Stimulated activated CD8-positive, alpha-beta memory T cell treated with anti-CD3 and anti-CD28 coated beads, Interleukin-4, amount 100 ng/mL, for 48 hours (primary cell): Measurements from ENCODE around the gene P2RY14.
"Not testable (repeated sequence)": the region's sequence is repeated elsewhere in the genome, so short reads cannot be mapped to it uniquely, and the experiment has no call there.

ENCODE experiments used
- DNase-seq: peaks from one replicate; pipeline ENCODE4 v3.0.0-alpha.2; 2020

Gene P2RY14

DNA sequence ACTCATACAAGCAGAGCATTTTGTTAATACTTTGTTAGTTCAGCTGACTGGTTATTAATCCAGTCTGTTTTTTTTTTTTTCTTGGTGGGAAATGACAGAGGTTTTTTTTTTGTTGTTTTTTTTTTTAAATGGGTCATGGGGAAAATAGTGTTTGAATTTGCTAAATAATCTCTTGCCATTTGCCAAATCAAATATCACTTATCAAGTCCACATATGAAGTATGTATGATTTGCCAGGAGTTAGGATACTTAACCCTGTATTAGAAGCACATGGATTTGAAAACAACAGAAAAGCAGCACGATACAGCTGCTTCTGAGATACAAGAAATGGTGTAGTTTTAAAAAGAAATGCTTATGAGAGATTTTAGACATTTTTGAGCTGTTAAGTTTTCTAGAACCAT, 21.6 kb downstream of the P2RY14 start:
- DNase-seq: no peak

DNA sequence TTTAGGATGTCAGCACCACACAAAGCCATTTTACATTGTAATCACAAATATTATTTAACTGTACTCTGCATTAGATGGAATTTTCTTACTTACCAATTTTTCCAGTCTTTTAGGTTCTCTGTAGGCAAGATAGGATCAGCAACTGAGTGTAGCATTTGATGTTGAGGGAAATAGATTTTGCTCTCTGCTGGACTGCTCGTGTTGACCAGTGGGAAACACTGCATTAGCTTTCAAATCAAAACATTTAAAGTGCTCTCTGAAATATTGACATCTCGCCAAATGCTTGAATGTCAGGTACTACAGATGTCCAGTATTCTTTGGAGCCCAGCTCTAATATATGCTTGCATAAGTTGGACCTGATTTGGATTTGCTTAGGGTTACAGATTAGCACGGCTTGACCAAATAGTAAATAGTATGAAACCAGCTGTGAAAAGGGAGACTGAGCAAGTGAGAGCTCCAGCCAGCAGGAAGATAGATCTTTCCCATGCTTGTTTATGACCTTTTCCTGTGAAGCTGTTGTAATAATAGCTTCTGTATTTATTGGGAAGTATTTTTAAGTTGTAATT, 29.5 kb downstream of the P2RY14 start:
- no peak for DNase-seq

DNA sequence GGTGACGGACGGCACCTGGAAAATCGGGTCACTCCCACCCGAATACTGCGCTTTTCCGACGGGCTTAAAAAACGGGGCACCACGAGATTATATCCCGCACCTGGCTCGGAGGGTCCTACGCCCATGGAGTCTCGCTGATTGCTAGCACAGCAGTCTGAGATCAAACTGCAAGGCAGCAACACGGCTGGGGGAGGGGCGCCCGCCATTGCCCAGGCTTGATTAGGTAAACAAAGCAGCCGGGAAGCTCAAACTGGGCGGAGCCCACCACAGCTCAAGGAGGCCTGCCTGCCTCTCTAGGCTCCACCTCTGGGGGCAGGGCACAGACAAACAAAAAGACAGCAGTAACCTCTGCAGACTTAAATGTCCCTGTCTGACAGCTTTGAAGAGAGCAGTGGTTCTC, 36.3 kb downstream of the P2RY14 start:
- DNase-seq: not testable (repeated sequence)

DNA sequence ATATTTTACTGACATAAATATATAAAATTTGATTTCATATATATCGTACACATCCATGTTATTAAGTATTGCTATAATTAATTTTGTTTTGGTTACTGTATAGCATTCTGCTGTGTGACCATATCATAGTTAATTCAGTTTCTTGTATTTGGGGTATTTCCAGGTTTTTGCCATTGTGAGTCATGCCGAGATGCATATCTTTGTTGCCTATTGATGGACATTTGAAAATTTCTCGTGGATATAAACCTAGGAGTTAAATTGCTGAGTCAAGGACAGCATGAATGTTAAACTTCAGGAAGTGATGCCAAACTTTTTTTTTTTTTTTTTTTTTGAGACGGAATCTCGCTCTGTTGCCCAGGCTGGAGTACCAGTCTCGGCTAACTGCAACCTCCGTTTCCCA, 41.6 kb downstream of the P2RY14 start:
- no peak for DNase-seq

DNA sequence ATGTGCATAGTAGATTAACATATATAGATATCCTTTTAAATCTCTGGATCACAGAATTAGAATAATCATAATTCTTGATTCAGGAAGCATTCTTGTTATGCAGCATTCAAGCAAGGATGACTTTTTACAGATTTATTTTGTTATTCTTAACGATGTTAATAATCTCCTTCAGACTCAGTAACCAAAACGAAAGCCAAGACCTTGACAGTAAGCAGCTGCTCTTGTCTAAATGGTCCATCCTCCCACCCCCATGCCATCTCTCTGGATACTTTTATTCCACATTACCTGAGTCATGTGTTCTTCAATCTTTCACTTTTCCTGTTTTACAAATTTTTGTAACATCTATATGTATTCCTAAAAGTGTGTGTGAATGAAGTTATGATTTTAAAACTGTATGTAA, 42.0 kb downstream of the P2RY14 start:
- no peak for DNase-seq

DNA sequence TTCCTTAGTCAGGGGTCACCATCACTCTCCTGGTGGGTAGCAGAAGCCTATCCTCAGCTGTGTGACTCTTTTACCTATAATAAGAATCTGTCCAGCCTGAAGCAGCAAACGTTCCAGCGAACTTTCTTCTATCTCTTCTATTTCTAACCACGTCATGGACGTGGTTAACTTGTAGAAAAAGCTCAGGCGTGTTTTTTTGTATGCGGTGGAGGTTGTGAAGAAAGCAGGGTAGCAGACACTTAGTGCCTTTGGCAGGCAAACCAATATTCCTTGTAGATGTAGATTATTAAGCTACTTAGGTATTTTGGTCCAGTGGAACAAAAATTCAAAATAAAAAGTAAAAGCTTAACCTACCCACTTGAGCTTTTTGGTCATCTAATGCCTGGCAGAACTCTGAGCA, 43.5 kb downstream of the P2RY14 start:
- DNase-seq: no peak

DNA sequence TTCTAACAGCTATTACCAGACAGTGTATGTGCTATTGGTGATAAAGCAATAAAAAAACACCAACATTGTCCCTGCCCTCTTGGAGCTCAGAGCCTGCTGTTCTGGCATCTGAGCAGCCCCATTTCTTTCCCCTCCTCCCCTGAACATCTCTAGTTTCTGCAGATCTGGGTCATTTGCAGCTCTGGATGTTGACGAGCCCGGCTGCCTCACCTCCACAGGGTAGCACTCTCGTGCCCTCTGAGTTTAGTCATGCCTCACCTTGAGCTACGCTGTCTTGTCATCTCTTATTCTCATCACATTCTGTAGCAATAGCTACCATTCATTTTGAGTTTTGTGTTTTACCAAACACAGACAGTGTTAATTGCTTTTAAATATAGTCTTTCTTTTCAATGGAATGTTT, 45.4 kb downstream of the P2RY14 start:
- DNase-seq: no peak

DNA sequence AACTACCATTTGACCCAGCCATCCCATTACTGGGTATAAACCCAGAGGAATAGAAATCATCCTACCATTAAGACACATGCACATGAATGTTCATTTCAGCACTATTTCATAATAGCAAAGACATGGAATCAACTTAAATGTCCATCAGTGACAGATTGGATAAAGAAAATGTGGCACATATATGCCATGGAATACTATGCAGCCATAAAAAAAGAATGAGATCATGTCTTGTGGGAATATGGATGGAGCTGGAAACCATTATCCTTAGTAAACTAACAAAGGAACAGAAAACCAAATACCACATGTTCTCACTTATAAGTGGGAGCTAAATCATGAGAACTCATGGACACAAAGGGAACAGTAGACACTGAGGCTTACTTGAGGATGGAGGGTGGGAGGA, 45.9 kb downstream of the P2RY14 start:
- not testable (repeated sequence) for DNase-seq

DNA sequence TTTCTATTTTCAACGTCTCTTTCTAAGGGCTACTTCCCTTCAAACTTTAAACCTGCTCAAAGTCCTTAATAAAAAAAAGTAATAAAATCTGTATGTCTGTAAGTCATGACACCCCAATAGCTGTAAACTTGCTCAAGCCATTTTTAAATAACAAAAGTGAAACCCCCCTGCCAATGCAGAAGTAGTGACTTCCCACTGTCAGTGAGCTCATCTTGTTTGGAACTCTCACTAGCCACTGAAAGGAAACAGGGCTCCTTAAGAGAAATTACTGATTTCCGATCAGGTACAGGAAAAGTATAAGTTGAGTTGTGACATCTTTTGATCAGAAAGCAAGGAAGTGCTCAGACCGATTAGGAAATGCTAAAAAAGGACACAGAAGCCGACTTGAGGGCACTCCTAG, 47.7 kb downstream of the P2RY14 start:
- no peak for DNase-seq

DNA sequence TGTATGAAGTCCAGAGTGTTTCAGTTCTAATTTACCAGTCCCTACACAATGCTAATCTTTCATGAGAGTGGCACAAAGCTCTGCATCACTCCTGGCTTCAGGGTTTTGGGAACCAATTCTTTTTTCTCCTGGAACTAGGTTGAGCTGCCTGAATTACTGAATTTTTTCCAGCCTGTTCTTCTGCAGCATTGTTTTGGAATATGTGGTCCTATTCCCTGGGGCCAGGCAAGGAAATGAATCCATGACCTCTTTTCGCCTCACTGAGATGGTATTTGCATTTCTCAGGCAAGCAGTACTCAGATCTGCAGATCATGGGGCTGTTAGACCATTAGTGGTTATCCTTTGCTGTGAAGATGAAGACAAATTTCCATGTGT, 49.7 kb downstream of the P2RY14 start:
- no peak for DNase-seq

DNA sequence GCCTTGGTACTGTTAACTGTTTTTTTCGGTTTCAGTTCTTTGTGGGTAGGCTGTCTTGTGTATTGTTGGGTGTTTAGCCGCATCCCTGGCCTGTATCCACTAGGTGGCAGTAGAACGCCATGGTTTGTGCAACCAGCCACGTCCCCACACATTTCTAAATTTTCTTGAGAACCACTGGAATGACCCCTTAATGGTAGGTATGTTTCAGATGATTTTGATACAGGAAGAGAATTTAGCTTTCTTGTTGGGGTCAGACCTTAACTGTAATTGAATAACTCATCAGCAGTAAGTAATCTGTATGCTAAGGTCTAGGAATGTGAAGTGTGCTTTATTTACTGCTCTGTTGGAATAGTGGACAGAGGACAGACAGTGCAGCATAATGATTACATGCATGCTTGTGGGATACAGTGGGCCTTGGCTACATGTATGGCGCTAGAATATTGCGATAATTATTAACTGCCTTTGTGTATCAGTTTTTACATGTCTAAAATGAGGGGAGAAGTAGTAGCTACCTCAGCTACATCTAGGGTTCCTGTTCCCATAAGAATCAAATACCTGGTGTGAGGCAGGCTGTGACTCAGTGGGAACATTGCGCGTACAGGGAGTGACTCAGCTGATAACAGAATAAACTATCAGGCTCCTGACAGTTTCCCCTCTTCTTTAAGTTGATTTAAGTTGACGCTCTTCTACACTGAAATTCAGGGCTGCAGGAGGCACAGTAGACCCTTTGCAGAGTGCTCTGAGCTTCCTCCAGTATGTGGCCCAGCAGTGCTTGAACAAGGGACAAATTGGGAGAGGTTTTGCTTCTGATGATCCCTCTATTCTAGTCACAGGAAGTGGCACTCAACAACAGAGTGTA, 50.3 kb downstream of the P2RY14 start:
- peak; percentile 87 for DNase-seq

DNA sequence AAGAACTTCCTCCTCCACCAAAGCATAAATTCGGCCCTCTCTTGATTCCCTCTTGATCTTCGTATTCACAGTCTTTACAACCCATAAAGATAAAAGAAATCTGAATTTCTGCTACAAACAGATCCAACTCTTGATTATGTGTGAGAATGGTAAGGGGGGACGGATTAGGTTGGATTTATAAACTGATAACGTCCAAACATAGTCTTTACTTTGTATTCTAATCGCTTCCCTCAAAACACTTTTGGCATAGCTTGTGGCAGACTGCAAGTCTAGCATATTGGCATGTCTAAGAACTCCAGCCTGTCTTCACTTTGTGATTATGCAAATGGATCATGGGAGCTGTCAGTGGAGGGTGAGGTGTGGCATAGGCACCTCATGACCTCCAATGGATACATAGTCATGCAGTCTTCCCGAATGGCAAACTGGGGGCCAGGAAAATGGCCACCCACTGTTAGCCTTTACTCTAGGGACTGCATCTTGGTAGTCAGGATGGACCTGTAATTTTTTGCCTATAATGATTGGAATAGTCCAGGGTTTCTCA, 51.0 kb downstream of the P2RY14 start:
- no peak for DNase-seq

DNA sequence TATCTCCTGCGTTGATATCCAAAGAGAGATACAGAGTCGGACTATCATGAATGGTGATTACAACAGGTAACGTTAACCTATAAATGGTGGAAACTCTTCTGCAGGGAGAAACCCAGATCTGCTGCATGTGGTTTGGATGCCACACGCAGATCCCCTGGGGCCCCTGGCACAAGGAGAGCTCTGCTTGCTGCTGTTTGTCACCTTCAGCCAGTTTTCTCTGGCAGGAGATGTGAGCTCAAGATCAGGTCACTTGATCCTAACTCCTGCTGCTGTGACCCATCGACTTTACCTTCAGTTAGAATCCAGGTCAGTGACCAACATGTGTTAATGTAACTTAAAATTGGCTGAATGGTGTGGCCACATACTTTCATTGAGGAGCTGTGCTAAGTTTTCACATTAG, 51.5 kb downstream of the P2RY14 start:
- DNase-seq: no peak

DNA sequence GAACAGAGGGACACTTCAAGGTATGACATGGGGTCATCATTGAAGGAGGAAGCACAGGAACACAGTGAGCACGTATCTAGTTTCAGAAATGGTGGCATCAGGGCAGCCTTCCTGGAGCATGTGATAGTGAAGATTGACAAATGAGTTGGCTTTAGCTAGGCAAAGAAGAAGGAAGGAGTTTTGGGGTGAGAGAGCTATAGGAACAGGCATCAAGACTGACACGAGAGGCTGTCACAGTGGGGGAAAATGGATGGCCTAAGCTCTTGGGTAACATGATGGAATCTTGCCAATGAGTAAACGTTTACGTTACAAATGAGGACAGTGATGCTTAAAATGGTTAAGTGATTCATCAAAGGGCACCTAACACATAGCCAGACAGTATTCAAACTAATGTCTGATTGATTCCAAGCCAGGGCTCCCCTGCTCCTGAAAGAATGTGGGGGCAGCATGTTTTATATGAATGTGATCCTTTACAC, 52.2 kb downstream of the P2RY14 start:
- DNase-seq: no peak

DNA sequence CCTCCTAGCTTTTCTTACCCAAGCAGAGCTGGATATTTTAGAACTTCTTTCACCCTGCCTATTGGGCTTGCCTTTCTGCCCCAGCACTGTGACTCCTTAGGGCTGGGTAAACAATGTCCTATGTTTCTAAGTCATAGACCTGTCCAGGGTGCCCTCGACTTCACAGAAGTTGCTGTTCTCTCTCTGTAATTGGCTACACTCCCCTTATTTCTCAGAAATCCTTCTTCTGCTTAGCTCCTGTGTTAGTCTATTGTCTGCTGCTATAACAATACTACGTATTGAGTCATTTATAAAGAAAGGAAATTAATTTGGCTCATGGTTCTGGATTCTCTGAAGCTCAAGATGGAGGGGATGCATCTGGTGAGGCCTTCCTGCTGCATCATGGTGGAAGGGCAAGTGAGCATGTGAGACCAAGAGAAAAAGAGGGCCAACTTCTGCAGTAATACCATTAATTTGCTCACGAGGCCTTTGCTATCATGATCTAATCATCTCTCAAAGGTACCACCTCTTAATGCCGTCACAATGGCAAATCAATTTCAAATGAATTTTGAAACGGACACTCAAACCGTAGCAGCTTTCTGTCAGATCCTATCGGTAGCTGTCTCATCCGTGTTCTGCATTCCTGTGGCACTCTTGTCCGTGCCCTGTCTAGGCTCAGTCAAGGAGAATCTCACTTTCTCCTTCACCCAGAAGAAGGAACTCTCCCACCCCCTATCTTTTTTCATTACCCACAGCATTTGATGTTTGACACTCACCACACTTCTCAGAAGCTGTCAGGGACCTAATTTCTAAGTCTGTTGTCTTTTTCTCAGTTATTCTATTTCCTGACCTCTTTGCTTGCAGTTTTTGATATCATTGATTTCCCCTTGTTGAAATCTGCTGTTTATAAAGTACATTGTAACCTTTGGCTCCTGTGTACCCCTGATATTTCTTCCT, 53.0 kb downstream of the P2RY14 start:
- no peak for DNase-seq

DNA sequence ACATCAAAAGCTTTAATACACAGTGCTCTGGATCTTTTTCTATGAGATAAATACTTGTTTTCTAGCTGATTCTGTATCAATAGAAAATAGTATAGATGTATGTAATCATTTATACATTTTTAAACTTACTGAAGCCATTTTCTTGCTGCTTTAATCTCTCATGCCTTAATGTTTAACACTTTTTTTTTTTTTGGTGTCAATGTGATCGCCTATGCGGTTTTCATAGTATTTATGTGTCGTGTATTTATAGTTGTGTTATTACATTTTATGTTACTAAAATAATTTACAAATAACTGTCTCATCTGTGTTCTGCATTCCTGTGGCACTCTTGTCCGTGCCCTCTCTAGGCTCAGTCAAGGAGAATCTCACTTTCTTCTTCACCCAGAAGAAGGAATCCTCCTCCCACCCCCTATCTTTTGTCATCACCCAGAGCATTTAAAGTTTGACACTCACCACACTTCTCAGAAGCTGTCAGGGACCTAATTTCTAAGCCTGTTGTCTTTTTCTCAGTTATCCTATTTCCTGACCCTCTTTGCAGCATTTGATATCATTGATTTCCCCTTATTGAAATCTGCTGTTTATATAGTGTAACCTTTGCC, 54.0 kb downstream of the P2RY14 start:
- DNase-seq: no peak

DNA sequence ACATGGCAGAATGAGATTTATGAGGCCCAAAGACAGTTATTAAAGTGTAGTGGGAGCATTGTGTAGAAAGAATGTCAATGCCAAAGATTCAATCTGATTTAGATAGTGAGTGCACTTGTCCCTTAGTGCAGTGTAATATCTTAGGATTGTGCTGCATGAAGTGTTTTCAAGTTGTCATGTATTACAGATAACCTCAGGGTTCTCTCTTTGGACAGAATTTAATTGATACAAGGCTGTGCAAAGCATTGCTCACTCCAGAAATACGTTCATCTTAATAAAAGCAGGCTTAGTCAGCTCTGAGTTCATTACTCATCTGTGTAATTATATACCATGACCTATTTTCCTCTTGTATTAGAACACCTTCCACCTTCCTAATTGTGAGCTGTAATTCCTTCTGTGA, 59.3 kb downstream of the P2RY14 start:
- no peak for DNase-seq

DNA sequence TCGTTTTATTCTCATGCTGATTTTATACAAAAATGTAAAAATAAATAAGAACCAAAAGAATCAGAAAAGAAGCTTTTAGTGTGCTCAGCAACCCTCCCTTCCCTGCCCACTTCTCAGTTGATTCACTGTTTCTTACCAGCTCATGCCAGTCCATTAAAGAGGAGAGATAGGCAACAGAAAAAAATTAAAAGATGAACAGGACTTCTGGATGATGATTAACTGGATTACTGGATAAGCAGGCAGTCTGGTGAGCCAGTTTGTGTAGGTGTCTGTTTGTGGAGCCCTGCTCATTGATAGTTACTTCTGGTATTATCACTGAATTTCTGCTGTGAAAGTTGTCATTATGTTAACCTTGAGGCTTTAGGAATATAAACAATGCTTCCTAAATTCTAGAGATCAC, 60.2 kb downstream of the P2RY14 start:
- no peak for DNase-seq

DNA sequence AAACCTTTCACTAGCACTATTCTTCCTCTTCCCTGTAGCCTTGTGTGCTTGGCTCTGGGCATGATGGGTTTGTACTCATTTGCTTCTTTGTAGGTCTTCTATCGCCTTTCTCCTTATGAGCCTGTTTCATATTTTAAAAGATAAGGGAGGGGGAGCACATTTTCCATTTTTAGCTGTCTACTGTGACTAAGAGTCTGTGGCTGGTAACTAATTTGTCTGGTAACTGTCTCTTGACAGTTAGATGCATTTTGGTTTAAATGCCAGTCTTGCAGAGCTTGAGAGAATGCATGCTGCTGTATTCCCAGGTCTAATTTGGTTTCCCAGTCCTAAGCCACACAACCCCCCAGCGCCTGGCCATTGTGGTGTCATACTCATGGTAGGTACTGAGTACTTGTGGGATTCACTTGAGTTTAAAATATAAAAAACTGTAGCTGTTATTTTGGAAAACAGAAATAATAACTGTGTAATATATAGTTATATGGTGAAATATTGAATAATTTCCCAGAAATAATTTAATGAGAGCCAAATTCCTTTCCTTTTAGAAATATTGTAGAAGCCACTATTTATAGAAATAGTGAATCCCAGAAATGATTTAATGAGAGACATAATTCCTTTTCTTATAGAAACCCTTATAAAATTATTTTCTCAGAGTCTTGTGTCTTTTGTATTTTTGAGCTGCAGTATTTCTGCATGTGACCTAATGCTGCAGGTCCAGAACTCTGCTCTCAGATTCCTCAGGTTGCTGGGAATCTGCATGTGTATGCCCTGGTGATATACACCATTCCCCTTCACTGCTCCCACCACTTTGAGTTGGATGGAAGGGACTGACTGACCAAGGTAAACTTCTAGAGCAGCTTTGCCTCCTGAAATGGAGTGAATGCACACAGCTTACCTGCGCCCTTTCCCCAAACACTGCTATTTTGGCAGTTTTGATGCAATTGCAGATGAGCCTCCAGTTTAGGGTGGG, 61.4 kb downstream of the P2RY14 start:
- no peak for DNase-seq

DNA sequence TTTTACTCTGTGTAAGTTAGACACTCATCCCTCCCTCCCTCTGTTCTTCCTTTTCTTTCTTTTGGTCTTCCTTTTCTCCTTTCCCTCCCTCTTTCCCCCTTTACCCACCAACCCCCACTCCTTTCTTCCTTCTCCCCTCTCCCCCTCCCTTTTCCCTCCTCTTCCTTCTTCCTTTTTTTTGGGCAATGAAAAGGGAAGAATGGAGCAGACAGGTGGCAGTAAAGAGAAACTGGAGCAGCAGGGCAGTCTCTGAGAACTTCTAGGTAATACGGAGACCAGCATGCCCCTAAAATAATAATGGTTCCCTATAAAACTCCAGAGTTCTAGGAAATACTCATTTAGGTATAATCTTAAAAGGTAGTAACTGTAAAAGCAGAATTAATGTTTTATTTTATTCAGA, 63.9 kb downstream of the P2RY14 start:
- DNase-seq: no peak

DNA sequence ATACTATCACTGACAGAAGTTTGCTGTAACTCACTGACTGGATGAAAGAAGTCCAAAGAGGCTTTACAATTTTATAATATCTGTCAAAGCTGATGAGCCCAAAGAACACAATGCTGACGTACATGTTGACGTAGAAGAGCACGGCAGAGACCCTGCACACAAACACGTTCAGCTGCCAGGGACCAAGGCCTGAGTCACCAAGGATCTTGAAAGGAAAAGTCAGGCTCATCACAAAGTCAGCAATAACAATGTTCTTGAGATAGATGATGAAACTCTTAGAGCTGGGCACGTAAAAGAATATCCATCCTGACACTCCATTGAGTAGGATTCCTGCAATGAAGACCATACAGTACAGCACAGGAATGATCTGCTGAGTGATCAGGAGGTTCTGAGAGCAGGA, 64.5 kb downstream of the P2RY14 start:
- DNase-seq: no peak

DNA sequence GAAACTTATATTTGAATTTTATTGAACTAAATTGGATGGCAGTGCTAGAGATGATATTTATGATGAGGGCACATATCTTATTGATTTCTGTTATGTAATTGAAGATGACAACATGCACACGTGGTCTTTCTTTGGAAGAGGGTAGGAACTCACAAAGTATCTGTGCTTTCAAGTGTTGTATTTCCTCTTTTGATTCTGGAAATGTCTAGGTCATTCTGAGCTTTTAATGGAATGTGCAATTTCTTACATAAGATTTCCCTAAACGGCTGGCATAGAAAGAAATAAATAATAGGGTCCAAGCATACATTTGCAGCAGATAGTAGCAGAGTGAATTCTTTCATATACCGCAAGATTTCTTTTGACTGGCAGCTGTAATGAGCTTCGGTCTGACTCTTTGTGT, 65.2 kb downstream of the P2RY14 start:
- no peak for DNase-seq
